GM18868 (cell line): ENCODE measurements around the gene CCDC169.
A peak's percentile ranks its signal among the peaks of the same experiment; 100 is the strongest.
"Not testable (repeated sequence)": the region's sequence is repeated elsewhere in the genome, so short reads cannot be mapped to it uniquely, and the experiment has no call there.

Experiments used
- ATAC-seq: cut with Tn5 transposase; IDR thresholded peaks from one replicate; pipeline ENCODE4 v1.9.1; 2021; ENCODE audit warnings: mild to moderate bottlenecking, moderate library complexity; ENCODE audit not compliant: unreplicated experiment

The CCDC169 gene

GRCh38 chr13:36319793-36320192 is 22.2 kb upstream of the CCDC169 start:
- not testable (repeated sequence) for ATAC-seq

DNA sequence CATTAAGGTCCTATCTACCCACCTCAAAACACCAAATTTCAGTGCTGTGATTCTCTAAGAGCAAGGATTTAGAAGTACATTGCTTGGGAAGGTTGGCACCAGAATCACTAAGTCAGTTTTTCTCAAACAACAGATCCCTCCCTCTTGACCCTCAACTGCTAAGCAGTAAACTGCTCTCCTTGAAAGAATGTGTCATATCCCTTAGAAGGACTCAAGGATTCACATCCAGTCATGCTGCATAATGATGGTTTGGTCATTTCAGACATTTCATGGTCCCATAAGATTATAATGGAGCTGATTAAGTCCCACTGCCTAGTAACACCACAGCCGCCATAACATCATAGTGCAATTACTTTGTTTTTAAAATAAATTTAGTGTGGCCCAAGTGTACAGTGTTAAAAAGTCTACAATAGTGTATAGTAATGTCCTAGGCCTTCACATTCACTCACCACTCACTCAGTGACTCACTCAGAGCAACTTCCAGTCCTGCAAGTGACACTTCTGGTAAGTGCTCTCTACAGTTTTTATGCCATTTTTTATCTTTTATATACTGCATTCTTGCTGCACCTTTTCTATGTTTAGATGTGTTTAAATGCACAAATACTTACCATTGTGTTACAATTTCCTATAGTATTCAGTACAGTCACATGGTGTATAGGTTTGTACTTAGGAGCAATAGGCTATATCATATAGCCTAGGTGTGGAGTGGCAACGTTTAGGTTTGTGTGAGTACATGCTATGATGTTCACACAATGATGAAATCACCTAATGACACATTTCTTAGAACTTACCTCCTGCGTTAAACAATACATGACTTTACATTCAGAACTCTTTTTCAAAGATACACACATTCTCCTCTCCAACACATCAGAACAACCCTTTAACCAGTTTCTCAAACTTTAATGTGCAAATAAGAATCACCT is 15.7 kb upstream of the CCDC169 start:
- no peak for ATAC-seq

DNA sequence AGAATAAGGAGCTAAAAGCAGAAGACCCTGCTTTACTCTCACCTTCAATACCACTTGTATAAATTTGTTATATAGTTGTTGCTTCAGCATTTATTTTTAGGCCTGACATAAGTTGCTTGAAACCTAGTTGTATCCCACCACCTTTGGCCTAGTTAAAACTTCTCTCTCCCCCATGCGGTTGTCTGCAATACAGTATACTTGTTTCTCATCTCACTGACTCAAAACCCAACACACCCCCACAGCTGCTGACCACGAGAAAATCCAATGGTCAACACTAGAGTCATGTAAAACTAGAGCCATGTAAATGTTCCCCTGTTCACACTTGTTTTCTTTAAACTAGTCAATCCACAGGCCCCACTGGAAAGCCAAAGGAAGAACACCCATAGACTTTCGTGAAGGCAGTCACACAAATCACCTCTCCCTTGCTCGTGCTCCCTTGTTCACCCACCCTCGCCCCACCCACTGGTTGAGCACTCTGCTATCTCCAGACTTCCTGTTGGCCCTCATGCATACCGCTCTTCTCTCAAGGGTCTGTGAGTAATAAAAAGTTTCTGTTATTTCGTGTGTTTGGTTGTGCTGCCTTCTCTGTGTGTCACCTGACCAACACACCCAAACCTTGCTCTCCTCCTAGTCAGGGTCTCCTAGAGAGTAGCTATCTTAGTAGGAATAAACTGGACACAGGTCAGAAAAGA is 12.9 kb upstream of the CCDC169 start:
- peak; percentile 84 for ATAC-seq

GRCh38 chr13:36302289-36302688 is 4.7 kb upstream of the CCDC169 start:
- ATAC-seq: no peak

DNA sequence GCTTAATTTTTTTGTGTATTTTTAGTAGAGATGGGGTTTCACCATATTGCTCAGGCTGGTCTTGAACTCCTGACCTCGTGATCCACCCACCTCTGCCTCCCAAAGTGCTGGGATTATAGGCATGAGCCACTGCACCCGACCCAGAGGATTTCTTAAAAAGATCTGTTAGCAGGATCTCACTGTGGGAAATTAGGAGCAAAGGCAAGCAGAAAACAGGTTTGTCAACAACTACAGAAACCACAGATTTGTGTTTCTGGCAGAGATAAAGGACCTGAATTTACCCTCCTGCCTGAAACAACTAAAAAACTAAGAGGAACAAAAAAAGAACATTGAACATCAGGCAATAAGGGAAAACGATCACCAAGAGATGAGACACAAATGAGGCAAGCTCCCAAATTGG is 1.9 kb upstream of the CCDC169 start:
- ATAC-seq: not testable (repeated sequence)

DNA sequence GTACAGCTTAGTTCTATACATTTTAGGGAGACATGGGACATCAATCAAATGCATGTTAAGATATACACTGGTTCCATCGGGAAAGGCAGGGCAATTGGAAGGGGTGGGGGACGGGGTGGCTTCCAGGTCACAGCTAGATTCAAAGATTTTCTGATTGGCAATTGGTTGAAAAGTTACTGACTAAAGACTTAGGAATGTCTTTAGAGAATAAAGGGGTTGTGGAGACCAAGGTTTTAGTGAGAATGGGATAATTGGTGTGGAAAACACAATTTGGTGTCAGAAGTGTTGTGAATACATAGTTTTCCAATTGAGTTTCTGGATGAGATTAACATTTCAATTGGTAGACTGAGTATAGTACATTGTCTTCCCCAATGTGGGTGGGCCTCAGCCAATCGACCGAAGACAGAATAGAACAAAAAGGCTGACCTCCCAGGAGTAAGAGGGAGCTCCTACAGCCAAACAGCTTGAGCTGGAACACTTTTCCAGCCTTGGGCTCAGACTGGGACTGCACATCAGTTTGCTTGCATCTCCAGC is 988 bp upstream of the CCDC169 start:
- no peak for ATAC-seq

DNA sequence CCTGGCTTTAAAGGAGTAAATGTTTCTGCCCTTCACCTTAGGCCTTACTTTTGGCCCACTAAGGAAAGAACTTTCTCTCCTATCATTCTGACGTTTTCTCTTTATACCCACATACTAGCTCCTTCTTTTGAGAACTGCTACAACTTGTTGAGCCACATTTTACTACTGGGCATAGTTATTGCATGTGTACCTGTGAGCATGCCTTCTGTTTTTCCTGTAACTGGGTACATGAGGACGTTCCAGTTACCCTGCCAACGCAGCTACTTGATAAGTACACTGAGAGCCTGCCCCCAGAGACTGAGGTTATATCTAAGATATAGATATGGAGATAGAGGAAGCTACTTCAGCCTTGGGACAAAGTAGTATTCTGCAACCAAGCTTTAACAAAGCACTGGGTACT is 3.5 kb downstream of the CCDC169 start:
- ATAC-seq: no peak

DNA sequence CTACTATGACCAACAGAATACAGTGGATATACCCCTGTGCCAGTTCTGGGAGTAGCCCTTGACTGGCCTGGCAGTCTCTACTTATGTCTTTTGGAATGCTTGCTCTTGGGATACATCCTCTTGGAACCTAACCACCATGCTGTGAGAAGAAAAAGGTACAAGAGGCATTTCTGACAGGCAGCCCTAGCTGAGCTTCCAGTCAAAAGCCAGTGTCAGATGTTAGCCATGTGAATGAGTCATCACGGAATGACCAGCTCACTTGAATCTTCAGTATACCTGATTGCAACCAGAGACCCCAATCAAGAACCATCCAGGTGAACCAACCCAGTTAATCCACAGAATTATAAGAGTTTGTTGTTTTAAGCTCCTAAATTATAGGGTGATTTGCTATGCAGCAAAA is 4.1 kb downstream of the CCDC169 start:
- ATAC-seq: no peak

- no peak for ATAC-seq
These were observed 8.7 kb downstream of the CCDC169 start for GRCh38 chr13:36288794-36289391.

GRCh38 chr13:36286006-36286405 is 11.6 kb downstream of the CCDC169 start:
- no peak for ATAC-seq

GRCh38 chr13:36282821-36283432 is 14.7 kb downstream of the CCDC169 start:
- ATAC-seq: peak; percentile 71

- peak; percentile 82 for ATAC-seq
These were observed 22.2 kb downstream of the CCDC169 start for GRCh38 chr13:36275190-36276002.

GRCh38 chr13:36273431-36273830 is 24.2 kb downstream of the CCDC169 start:
- no peak for ATAC-seq

- ATAC-seq: no peak
These were observed 35.6 kb downstream of the CCDC169 start for GRCh38 chr13:36261976-36262375.

- no peak for ATAC-seq
These were observed 36.6 kb downstream of the CCDC169 start for GRCh38 chr13:36261011-36261410.

DNA sequence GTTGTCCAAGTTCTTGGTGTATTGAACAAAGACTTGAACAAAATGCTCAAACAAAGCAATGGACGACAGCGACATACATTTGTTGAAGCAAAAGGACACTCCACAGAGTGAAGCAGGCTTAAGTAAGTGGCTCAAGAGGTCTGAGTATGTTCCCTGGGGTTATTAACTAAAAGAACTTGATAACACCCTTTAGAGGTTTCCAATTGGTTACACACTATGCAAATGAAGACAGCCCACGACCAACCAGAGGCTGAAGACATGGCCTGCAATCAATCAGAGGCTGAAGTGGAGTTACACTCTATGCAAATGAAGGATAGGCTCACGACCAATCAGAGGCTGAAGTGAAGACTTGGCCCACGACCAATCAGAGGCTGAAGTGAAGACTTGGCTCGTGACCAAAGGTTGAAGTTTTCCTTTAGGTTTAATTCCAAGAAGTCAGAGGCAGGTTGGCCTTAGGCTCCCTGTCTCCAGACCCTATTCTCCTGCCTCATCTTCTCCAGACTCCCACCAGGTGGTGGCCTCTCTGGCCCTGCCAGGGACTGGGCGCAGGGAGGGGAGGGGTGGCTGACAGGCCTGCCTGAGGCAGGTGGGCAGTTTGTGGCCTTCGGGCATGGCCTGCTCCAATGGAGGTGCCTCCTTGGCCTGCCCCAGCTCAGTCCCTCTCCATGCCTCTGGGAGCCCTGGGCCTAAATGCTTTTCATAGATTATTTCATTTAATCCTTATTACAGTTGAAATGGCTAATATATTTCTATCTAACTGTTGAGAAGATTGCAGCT is 38.1 kb downstream of the CCDC169 start:
- ATAC-seq: no peak

- ATAC-seq: no peak
These were observed 38.8 kb downstream of the CCDC169 start for GRCh38 chr13:36258831-36259230.

DNA sequence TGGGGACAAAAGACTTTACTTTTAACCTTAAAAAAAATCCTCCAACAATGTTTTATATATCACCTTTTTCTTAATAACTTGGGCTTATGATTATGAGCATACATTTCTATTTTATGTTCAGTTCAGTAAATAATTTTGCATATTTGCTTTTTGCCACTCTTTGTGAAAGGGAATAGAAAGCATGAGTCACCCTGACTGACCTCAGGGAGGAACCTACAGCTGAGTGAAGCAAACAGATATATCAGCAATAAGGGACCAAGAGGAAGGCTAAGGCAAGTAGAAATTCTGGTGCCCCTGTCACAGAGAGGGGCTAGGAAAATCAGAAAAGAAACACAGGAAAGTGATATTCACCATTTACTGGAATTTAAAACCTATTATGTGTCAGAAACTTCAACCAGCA is 46.1 kb downstream of the CCDC169 start:
- peak; percentile 79 for ATAC-seq

GRCh38 chr13:36251017-36251416 is 46.6 kb downstream of the CCDC169 start:
- no peak for ATAC-seq
